Erythroblast (primary cell): ENCODE data around the gene UNC79.

Experiments used
- GATA1 ChIP-seq: IDR thresholded peaks from 2 replicates; pipeline ENCODE4 v1.6.1; 2011; ENCODE audit warnings: low read depth, mild to moderate bottlenecking, control low read depth, low read length, moderate library complexity
- POLR2A ChIP-seq: IDR thresholded peaks from 2 replicates; pipeline ENCODE4 v1.6.1; 2011; ENCODE audit warnings: mild to moderate bottlenecking, low read length

- TF ChIP-seq POLR2A: no peak
- TF ChIP-seq GATA1: no peak
These were observed 197.3 kb downstream of the UNC79 start for GRCh38 chr14:93628048-93628447.
